OCI-LY7 (cell line): ENCODE measurements around the gene POLRMT. TPM values are rescaled to one million over a fixed set of nuclear protein-coding genes. Genes with fewer than 3 reads are reported as not detected.

Source experiments
- BruUV-seq: library from RNA; stranded (reverse); fragments of 400-500 nt; replicated peaks from 2 replicates; lab custom pipeline; 2021; lab: Mats Ljungman, UMichigan
- CTCF ChIA-PET: fragments of 300-600 bp; sonication (Branson Sonifier 250); formaldehyde crosslinking; loops from one replicate; lab custom pipeline; 2022; ENCODE audit warnings: antibody characterized with exemption; ENCODE audit not compliant: unreplicated experiment; lab: Charles Lee
- POLR2A ChIA-PET: fragments of 300-600 bp; sonication (Branson Sonifier 250); formaldehyde crosslinking; loops from one replicate; lab custom pipeline; 2022; ENCODE audit warnings: antibody characterized with exemption; lab: Charles Lee
- DNase-seq: peaks from one replicate; pipeline ENCODE4 v3.0.0-alpha.2; 2015; ENCODE audit warnings: low spot score
- H2AFZ ChIP-seq: fragments of 200-600 bp; sonication (generic), shearing (Covaris generic); 2 replicates; pipeline ENCODE4 v1.6.1; 2014; ENCODE audit warnings: mild to moderate bottlenecking, antibody characterized with exemption, low read length, moderate library complexity
- H3K27ac ChIP-seq: fragments of 200-600 bp; sonication (generic); 2 replicates; pipeline ENCODE4 v1.5.1; 2014; ENCODE audit warnings: mixed run types, low read depth, mild to moderate bottlenecking, moderate library complexity, low read length, inconsistent platforms; ENCODE audit not compliant: poor library complexity, severe bottlenecking
- H3K36me3 ChIP-seq: fragments of 200-600 bp; sonication (generic); 2 replicates; pipeline ENCODE4 v1.6.1; 2014; ENCODE audit warnings: mild to moderate bottlenecking, antibody characterized with exemption, low read length, moderate library complexity, mixed read lengths; ENCODE audit not compliant: insufficient read depth
- H3K4me1 ChIP-seq: fragments of 200-600 bp; sonication (generic); 2 replicates; pipeline ENCODE4 v1.5.1; 2014; ENCODE audit warnings: mild to moderate bottlenecking, low read length; ENCODE audit not compliant: insufficient read depth, poor library complexity, severe bottlenecking
- H3K4me2 ChIP-seq: fragments of 200-600 bp; sonication (generic); 2 replicates; pipeline ENCODE4 v1.6.1; 2014; ENCODE audit warnings: mild to moderate bottlenecking, low read length
- H3K4me3 ChIP-seq: fragments of 200-600 bp; sonication (generic); 2 replicates; pipeline ENCODE4 v1.5.1; 2014; ENCODE audit warnings: mild to moderate bottlenecking, low read depth, low read length; ENCODE audit not compliant: poor library complexity, severe bottlenecking
- H3K79me2 ChIP-seq: fragments of 200-600 bp; sonication (generic); 2 replicates; pipeline ENCODE4 v1.6.1; 2016; ENCODE audit warnings: low read depth, mild to moderate bottlenecking, low read length, moderate library complexity, mixed read lengths; ENCODE audit not compliant: insufficient read depth
- H3K9me2 ChIP-seq: fragments of 200-600 bp; sonication (generic); 2 replicates; pipeline ENCODE4 v1.6.1; 2016; ENCODE audit warnings: mild to moderate bottlenecking, low read length, mixed read lengths; ENCODE audit not compliant: insufficient read depth
- H3K9me3 ChIP-seq: fragments of 200-600 bp; sonication (generic); 2 replicates; pipeline ENCODE4 v1.6.1; 2014; ENCODE audit warnings: mild to moderate bottlenecking, mixed run types, low read length, mixed read lengths
- H4K20me1 ChIP-seq: fragments of 200-600 bp; sonication (generic); 2 replicates; pipeline ENCODE4 v1.6.1; 2014; ENCODE audit warnings: mild to moderate bottlenecking, antibody characterized with exemption, low read length, moderate library complexity, mixed read lengths; ENCODE audit not compliant: insufficient read depth
- CTCF ChIP-seq: fragments of 200-600 bp; sonication (generic); conservative IDR thresholded peaks from 2 replicates; pipeline ENCODE4 v1.5.1; 2014; ENCODE audit warnings: mild to moderate bottlenecking, antibody characterized with exemption, low read length, moderate library complexity, mixed read lengths
- EZH2phosphoT487 ChIP-seq: fragments of 200-600 bp; sonication (generic); IDR thresholded peaks from 2 replicates; pipeline ENCODE4 v1.6.1; 2018; ENCODE audit warnings: low read depth, borderline replicate concordance, mild to moderate bottlenecking, mixed run types, antibody characterized with exemption, low read length, moderate library complexity, mixed read lengths
- intact Hi-C: fragments of 100-400 bp; cut with micrococcal nuclease; formaldehyde crosslinking; loops from one replicate; pipeline ENCODE4 v1.10.0; 2022; ENCODE audit not compliant: unreplicated experiment
- total RNA-seq, 2 experiments: library from RNA; depleted of rRNA in 1 of 2; stranded (reverse); fragments of >200 nt in 1 of 2; shearing (Covaris generic) in 1 of 2; gene quantifications; 2 replicates each; pipeline ENCODE4 v1.2.3, GENCODE V29; 2014 to 2022

Gene POLRMT
- total RNA-seq, 2 experiments from 2014 or later = 65.5 to 74.6 TPM

DNA sequence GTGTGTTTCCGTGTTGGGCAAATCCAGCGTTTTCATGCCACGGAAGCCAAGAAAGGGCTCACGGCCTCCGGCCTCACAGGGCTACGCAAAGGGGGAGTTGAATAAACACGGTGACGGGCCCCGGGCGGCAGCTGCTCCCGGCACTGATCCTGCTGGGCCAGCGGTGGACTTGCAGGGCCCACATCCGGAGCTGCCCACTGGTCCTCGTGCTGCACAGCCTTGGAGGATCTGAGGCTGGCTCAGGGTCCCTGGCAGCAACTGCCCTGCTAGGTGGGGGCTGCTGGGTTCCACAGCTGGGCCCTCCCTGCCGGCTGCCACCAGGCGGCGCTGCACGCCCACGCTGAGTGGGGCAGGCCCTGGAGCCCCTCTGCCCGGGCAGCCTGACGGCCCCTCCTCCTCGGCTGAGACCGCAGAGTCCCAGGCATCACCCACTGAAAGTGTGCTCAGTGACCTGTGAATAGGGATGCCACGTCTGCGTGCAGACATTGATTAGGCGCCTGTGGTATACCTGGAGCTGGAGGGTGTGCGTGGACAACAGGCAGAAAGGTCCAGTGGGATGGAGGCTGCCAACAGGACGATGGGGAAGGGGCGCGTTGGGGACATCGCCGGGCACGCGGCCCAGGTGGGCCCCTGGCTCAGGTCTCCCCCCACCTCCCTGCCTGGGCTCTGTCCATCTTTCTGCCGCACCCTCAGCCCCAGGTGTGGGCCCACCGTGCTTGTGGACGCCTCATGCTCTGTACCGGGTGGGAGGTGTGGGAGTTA is 48.9 kb downstream of the POLRMT start:
- DNase-seq = peak; percentile 65
- Histone ChIP-seq H3K79me2 (no peaks in the 10 kb centered on the region), H3K36me3 (peaks cover 25% of the 10 kb centered on the region), H3K9me2 (no peaks in the 10 kb centered on the region), H3K27ac (no peak overlapping the region), H3K9me3 (no peaks in the 10 kb centered on the region), H3K4me1 (peaks cover 12% of the 10 kb centered on the region), H3K4me3 (no peak overlapping the region), H2AFZ (no peak overlapping the region), H4K20me1 (no peaks in the 10 kb centered on the region; the same call in 1 of the 2 replicates), H3K4me2 (no peak overlapping the region)
- BruUV-seq = no TSS peak
- CTCF ChIA-PET = no interaction called here
- intact Hi-C loops = loop anchor here (5.0 kb wide), 1 partner anchor 148 kb away; no protein-coding TSS in a partner anchor
- POLR2A ChIA-PET = no interaction called here
- TF ChIP-seq CTCF (peak; percentile 93), EZH2phosphoT487 (no peak)

GRCh38 chr19:583968-584239 is 49.4 kb downstream of the POLRMT start:
- H3K4me3 ChIP-seq = no peak overlapping the region
- BruUV-seq = no TSS peak
- intact Hi-C loops = no loop called here
- DNase-seq = no peak
- TF ChIP-seq EZH2phosphoT487 (no peak), CTCF (no peak)
- H3K36me3 ChIP-seq = peaks cover 25% of the 10 kb centered on the region
- no peak overlapping the region for H3K27ac ChIP-seq
- no peaks in the 10 kb centered on the region; the same call in 1 of the 2 replicates for H4K20me1 ChIP-seq
- no peaks in the 10 kb centered on the region for H3K9me3 ChIP-seq
- no peaks in the 10 kb centered on the region for H3K79me2 ChIP-seq
- peaks cover 9% of the 10 kb centered on the region for H3K4me1 ChIP-seq
- H3K9me2 ChIP-seq = no peaks in the 10 kb centered on the region
- ChIA-PET CTCF (no interaction called here), POLR2A (no interaction called here)
- H2AFZ ChIP-seq = no peak overlapping the region
- H3K4me2 ChIP-seq = no peak overlapping the region

DNA sequence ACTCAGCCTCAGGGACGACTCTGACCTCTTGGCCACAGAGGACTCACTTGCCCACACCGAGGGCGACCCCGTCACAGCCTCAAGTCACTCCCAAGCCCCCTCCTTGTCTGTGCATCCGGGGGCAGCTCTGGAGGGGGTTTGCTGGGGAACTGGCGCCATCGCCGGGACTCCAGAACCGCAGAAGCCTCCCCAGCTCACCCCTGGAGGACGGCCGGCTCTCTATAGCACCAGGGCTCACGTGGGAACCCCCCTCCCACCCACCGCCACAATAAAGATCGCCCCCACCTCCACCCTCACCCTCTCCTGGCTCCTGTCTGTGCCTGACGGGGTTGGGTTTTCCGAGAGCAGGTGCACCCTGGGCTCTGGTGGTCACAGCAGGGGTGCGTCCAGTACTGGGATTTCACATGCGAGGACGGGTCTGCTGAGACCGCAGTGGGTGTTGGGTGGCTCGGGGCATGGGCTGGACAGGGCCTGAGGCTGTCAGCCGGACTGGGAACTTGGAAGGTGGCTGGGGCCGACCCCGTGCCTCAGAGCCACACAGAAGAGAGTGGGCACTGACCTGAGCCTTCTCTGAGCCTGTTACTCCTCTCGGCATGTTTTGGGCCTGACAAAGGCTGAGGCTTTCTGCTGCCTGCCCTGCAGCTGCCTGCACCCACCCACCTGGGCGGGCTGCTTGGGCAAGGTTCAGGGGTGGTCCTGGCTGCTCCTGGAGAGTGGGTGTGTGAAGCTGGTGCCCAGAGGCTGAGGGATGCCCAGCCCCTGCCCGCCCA is 50.0 kb downstream of the POLRMT start:
- DNase-seq = no peak
- Histone ChIP-seq H3K4me2 (no peak overlapping the region), H3K79me2 (no peaks in the 10 kb centered on the region), H3K4me3 (no peak overlapping the region), H3K36me3 (peaks cover 27% of the 10 kb centered on the region), H2AFZ (no peak overlapping the region), H3K4me1 (peaks cover 4% of the 10 kb centered on the region), H3K27ac (no peak overlapping the region), H3K9me2 (no peaks in the 10 kb centered on the region), H3K9me3 (no peaks in the 10 kb centered on the region), H4K20me1 (no peaks in the 10 kb centered on the region; the same call in 1 of the 2 replicates)
- BruUV-seq = no TSS peak
- TF ChIP-seq EZH2phosphoT487 = no peak
- POLR2A ChIA-PET = no interaction called here
- intact Hi-C loops = no loop called here
- CTCF ChIA-PET = no interaction called here
